NOMO-1 treated with dmso at 0.1 percent for 144 hours (cell line): Measurements from ENCODE around the gene QKI.
"Not testable (repeated sequence)": the region's sequence is repeated elsewhere in the genome, so short reads cannot be mapped to it uniquely, and the experiment has no call there.

Source experiments
- DNase-seq: peaks from one replicate; lab custom pipeline; 2025; ENCODE audit not compliant: unreplicated experiment; lab: John Stamatoyannopoulos, UW

Gene QKI

DNA sequence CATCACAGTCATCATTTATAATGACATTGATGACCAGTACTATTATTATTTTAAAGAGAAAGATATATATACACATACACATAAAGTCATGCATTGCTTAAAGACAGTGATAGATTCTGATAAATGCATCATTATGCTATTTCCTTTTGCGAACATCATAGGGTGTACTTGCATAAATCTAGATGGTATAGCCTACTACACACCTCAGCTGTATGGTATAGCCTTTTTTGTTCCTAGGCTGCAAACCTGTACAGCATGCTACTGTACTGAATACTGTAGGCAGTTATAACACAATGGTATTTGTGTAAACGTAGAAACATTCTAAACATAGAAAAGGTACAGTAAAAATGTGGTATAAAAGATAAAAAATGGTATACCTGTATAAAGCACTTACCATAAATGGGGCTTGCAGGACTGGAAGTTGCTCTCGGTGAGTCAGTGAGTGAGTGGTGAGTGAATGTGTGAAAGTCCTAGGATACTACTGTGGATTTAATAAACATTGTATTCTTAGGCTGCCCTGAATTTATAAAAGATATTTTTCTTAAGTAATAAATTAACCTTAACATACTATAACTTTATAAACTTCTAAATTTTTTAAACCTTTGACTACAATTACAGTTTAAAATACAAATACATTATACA is 23.9 kb downstream of the QKI start:
- no peak for DNase-seq

DNA sequence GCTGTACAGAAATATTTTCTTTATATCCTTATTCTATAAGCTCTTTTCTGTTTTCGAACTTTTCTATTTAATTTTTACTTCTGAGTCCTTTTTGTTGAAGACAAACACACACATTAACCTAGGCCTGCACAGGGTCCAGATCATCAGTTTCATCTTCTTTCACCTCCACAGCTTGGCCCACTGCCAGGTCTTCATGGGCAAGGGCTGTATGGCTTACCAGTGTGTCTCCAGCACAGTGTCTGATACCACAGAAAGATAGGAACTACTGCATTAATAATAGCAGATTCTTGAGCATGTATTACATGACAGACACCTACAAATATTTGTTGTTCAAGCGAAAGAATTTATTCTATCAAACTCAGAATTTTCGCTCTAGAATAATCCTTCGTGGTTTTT is 24.4 kb downstream of the QKI start:
- DNase-seq: no peak

DNA sequence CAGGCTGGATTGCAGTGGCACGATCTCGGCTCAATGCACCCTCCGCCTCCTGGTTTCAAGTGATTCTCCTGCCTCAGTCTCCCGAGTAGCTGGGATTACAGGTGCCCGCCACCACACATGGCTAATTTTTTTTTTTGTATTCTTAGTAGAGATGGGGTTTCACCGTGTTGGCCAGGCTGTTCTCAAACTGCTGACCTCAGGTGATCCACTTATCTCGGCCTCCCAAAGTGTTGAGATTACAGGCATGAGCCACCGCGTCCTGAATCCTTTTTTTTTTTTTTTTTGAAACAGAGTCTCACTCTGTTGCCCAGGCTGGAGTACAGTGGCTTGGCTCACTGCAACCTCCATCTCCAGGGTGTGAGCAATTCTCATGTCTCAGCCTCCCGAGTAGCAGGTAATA is 24.9 kb downstream of the QKI start:
- DNase-seq: not testable (repeated sequence)

DNA sequence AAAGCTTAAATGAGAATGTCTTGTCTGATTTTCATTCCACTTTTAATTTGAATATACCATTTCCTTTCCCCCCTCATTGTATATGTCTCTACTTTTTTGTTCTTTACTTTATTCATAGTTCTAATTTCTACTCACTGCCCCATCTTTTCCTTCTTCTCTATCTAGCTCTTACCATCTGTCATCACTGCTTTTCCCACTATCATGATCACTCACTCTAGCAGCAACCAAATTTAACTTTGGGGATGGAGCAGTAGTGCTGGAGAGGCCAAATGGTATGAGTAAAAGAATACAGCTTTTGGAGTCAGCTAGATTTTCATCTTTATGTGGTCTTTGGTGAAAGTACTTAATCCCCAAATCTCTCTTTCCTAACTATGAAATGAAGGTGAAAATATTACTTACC is 25.5 kb downstream of the QKI start:
- DNase-seq: no peak

DNA sequence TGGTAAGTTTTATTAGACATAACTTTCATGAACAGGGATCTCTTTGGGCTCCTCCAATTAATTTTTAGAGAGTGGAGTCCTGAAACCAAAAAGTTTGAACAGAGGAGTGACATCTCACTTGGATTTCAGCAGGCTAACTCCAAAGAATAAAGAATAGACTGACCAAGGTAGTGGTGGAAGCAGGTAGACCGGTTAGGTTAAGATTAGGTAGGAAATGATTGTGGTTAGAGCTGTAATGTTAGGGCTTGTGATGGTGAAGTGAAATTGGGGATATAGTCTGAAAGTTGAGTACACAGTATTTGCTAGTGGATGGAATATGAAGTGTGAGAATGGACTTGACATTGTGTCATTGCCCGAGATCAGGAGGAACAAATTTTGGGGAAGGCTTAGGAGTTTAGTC is 27.8 kb downstream of the QKI start:
- no peak for DNase-seq

DNA sequence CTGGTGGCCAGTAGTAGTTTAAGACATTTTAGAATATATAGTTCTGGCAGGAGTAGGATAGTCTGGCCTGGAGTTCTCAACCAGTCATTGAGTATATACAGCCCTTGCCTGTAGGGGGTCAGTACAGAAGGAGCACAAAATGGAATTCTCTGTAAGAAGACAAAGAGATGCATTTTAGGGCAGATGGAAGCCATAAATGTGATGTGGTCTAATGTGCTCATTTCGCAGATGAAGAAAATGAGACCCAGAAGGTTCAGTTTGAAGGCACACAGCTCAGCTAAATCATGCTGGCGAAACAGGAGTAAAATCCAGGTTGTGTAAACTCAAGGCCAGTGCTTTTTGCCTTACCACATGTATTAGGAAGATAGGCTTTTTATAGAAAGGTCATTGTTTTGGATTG is 29.6 kb downstream of the QKI start:
- DNase-seq: no peak

DNA sequence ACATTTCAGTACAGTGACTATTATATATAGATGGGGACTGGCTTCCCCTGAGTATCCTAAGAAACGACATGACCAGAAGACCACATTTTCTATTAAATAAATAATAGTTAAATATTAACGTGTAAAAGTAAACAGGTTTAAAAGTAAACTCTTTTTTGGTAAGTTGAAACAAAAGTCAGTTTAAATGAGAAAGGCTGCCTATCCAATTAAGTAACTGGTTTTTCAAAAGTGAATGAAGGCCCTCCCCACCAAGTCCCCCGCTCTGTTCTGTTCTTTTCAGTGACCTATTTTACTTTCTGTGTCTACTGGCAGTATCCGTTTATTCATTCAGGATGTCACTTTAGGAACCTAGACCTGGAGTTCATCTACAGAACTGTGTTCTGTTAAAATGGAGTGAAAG is 32.0 kb downstream of the QKI start:
- DNase-seq: no peak

DNA sequence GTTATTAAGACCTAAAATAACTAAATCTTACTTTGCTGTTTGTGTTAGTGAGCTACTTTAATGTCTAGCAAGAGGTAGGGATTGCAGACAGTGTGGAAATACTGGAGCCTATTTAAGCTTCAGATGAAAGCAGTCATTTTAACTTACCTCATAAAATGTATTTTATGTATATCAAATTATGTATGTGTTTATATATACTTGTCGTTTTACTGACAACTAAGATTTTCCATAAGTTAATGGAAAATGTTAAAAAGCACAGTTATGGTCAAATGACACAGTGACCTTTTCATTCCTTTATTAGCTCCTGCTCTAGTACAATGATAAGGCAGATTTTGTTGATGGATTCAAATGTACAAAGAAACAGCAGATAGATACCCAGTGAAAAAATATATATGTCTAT is 34.6 kb downstream of the QKI start:
- DNase-seq: no peak

DNA sequence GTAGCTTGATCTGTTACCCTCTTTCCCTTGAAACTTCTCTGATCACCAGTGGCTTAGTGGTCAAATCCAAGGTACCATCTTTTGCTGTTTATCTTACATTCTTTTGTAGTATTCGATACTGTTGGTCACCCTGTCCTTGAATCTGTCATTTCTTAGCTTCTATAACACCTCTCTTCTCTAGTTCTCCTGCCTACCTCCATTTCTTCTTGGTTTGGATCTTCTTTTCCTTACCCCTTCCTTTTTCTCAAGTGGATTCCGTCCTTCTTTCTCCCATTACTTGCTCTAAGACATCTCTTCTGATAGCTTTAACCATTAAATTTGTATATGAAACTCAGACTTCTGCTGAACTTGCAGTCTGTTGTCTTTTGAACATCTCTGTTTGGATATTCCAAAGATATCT is 39.9 kb downstream of the QKI start:
- DNase-seq: no peak

DNA sequence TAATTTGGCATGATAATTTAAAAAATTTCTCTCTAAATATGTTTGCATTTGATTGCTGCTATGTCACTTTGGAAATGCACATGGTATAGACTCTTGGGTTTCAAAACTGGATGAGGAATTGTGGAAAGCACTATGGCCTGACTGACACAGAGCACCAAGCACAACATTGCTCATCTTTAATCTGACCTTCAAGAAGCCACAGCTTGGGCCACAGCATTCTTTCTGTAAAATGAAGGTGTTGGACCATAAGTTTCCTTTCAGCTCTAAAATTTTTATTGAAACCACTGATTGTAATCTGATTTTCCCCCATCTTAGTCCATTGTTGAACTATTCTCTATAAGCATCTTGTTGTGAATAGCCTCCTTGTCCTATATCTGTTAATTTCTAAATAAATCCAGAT is 41.0 kb downstream of the QKI start:
- no peak for DNase-seq

DNA sequence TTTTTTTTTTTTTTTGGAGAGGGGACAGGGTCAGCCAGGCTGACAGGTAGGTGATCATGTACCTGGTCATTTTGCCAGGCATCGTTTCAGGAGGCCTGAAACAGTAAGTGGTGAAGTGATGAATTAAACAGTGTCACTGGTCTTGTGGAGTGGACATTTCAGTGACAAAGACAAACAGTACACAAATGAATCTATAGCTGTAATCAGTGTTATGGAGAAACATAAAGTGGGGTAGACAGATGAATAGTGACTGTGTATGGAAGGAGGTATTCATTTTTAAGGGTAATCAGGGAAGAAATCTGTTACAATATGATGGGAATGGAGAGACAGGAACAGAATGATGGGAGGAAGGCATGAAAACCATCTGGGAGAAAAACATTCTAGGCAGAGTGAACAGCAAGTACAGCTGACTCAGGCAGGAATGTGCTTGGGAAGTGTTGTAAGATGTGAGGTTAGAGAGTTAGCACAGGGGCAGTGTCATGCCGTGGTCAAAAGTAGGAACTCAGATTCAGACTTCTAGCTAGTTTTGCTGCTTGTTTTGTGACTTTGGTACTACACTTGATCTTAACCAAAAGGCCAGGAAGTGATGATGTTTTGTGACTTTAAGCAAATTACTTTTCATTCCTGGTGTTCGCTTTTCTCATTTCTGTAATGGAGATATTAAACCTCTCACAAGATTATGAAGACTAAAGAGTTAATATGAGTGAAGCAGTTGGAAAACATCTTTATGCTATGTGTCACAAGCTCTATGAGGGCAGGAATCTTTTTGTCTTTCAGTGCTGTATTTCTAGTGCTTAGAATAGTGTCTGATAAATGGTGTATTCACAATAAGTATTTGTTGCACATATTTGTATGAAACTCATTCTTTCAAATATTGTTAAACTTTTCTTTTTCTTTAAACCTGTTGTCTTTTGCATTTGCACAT is 43.4 kb downstream of the QKI start:
- DNase-seq: no peak

DNA sequence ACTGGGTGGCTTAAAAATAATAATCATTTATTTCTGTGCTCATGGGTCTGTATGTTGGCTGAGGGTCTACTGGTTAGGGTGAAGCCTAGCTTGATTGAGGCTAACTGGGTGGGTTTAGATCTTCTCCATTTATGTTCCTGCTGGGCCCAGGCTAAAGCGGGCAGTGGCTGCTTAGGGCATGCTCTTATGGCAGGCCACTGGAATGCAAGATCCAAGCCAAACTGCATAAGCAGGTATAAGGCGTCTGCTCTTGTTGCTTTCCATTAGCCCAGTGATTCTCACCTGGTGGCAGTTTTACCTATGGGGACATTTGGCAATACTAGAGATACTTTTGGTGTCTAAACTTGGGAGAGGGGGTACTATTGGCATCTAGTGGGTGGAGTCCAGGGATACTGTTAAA is 44.5 kb downstream of the QKI start:
- no peak for DNase-seq

DNA sequence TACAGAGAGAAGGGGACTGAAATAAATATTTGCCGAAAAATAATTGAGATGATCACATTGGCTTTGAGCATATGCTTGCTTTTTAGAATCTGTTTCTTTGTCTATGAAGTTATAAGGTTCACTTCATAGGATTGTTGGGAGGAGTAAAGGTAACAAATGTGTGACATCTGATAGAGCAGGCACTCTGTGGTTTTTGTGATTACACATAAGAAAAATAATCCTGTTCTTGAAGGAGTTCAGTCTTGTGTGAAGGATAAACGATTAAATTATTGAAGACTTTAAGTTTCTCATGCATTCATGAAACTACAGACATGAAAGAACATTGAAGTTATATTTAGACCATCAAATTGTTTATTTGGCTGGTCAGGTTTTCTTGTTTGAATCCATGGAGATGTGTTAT is 45.0 kb downstream of the QKI start:
- DNase-seq: no peak

DNA sequence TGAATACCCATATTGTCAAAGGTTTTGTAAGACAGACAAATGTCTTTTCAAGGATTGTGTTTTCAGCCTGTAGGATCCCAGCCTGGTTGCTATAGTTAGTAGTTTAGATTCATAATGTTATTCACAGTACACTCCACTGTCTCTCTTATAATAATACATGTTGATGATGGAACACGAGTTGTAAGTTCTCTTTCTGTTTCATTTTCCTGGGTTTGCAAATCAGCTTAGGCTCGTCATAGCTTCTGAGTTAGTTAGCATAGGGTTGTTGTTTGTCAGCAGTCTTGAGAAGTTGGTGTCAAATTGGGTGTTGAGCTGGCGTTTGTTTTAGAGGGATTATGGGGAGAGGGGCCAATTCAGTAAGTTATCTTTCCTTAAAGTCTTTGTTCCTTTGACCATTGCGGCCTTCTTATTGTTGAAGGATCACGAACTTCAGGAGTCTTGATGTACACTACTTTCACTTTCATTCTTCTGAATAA is 45.8 kb downstream of the QKI start:
- no peak for DNase-seq

DNA sequence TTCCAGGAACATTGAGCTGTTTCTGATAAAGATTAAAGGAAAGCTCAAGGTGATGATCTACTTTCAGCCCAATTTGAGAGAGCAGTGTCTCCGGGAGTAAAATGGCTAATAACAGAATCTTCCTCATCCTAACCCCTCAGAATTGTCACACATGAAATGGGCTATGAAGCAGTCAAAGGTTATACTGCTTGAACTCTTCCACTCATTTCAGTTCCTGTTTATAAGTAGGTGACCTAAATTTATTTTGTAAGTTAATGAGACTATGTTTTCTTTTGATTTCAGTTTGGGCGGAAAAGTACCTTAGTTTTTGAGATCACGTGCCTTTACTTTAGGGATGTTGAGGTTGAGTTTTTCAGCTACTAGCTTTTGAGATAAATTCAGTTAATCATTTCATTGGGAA is 47.2 kb downstream of the QKI start:
- no peak for DNase-seq

DNA sequence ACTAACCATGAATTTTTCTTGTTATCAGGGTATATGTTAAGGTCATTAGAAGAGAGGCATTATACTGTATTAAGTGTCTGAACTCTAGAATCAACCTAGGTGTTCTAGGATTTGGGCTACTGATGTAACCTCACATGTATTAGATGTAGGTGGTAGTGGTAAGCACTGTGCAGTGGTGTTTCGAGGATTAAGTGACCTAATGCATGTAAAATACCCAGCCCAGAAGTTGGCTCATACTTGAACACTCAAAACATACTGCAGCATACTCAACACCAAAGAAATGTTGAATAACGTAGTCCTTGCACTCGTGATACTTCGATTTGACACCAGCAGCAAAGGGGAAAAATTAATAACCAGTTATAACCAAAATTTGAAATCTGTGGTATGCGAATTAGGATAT is 48.7 kb downstream of the QKI start:
- DNase-seq: no peak

DNA sequence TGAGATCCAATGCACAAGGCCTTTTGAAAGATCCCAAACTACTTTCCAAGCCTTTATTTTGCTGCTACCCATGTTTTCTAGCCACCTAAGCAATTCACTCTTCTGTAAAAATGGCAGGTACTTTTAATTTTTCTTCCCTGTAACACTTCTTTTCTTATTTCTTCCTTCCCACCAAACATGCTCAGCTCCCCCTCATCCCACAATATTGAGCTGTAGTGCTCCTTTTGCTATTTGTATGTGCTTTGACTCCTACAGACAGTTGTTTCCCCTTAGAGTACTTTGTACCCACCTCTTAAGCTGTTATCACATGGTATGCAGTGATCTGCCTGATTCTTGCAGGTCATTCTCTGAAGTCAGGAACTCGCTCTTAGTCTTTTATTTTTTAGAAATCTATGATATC is 49.3 kb downstream of the QKI start:
- no peak for DNase-seq

DNA sequence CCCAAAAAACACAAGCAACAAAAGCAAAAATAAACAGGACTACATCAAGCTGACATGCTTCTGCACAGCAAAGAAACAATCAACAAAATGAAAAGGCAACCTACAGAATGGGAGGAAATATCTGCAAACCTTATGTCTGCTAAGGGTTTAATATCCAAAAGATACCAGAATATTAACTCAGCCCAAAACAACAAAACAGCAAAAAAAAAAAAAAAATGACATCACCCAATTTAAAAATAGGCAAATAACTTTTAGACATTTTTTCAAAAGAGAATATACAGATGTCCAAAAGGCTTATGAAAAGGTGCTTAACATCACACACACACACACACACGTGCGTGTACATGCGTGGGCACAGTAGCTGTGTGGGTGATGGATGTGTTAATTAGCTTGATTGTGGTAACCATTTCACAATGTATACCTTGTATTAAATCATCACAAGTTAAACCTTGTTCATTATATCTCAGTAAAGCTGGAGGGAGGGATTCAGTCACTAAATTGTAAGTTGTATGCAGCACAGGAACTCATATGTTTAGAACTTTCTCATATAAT is 52.4 kb downstream of the QKI start:
- no peak for DNase-seq

DNA sequence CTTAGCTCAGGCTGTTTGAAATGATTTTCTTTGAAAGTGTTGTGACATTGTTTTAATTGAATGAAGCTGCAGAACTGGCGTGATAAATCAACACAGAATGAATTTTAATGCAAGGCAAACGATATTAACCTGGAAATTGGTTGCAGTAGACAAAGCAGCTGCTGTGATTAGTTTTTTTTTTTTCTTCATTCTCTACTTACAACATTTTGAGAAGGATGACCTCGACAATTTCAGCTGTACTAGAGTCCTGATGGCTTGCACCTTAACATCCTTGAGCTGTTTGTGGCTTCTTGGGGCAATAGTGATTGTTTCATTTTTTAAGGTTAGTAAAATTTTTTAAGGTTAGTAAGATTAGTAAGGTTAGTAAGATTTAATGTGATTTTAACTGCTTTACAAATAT is 54.2 kb downstream of the QKI start:
- no peak for DNase-seq

DNA sequence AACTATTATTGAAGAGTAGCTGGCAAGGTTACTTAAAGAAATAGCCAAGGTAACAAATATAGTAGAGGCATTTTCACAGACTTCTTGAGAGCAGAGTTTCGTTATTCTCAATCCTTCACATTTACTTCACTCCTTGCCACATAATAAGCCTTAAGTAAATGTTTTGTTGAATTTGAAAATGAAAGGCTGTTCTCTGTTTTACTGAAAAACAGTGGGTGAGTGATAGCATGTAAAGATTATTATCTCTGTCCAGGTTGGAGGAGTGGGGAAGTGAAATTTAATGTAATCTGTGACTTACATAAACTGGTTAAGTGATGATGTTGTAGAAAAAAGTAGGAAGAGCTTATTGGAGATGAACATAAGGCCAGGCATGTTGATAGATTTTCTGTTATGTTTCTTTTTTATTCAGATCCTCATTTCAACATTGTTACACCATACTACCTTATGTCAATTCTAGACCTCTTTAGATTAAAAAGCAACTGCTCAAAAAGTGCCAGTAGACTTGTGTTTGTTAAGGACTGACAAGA is 55.0 kb downstream of the QKI start:
- DNase-seq: no peak

DNA sequence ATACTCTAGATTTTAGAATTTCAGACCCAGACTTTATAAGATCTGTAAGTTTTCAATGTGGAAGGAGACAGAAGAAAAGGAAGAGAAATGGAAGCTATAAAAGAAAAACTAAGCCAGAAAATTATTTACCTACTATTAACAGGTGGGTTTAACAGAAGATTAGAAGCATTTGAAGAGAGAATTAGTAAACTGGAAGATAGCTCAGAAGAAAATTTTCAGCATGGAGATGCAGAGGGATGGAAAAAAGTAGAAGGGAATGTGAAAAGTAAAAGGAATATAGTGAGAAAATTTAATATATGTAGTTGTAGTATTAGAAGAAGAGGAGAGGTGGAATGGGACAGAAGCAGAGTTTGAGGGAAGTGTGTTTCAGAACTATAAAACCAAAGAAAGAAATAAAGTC is 56.1 kb downstream of the QKI start:
- no peak for DNase-seq

DNA sequence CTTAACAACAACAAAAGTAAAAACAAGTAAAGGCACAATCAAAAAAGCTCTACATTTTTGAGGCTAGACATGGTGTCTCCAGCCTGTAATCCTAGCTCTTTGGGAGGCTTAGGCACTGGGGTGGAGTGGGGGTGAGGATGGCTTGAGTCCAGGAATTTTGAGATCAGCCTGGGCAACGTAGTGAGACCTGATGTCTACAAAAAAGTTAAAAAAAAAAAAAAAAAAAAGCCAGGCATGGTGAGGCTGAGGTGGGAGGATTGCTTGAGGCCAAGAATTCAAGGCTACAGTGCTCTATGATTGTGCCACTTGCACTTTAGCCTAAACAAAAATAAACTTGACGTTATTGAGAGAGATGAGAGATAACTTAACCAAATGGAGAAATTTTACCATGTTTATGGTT is 60.1 kb downstream of the QKI start:
- no peak for DNase-seq
